Nephron (organoid): ENCODE data around the gene HPSE.

Experiments used
- H3K27ac Mint-ChIP-seq, 3 experiments: 2 replicates each; pipeline ENCODE4 v1.8.0; 2020; ENCODE audit warnings: mixed read lengths in 3 of 3, mild to moderate bottlenecking in 2 of 3, moderate library complexity in 1 of 3
- H3K27me3 Mint-ChIP-seq: 2 replicates; pipeline ENCODE4 v1.8.0; 2021; ENCODE audit warnings: low read depth, mild to moderate bottlenecking, moderate library complexity, mixed read lengths
- H3K36me3 Mint-ChIP-seq: 2 replicates; pipeline ENCODE4 v1.8.0; 2020; ENCODE audit warnings: low read depth, mixed read lengths
- H3K4me1 Mint-ChIP-seq: 2 replicates; pipeline ENCODE4 v1.8.0; 2020; ENCODE audit warnings: mixed read lengths
- H3K4me3 Mint-ChIP-seq, 3 experiments: 2 replicates each; pipeline ENCODE4 v1.8.0; 2020; ENCODE audit warnings: mild to moderate bottlenecking in 3 of 3, mixed read lengths in 3 of 3, moderate library complexity in 2 of 3
- H3K9me3 Mint-ChIP-seq: 2 replicates; pipeline ENCODE4 v1.8.0; 2020; ENCODE audit warnings: mixed read lengths
- CTCF ChIP-seq, 3 experiments: fragments of 200-600 bp; sonication (generic); IDR thresholded peaks; one replicate each; pipeline ENCODE4 v1.5.0; 2021; ENCODE audit warnings: antibody characterized with exemption in 3 of 3; ENCODE audit not compliant: unreplicated experiment in 3 of 3

HPSE gene

GRCh38 chr4:83272900-83273299, 61.7 kb downstream of the HPSE start:
- Mint-ChIP-seq H3K27me3 (no peaks in the 10 kb centered on the region), H3K4me1 (no peaks in the 10 kb centered on the region), H3K36me3 (peaks cover 42% of the 10 kb centered on the region), H3K4me3 (no peak overlapping the region), H3K9me3 (no peaks in the 10 kb centered on the region), H3K27ac (no peak overlapping the region)
- no peak for TF ChIP-seq CTCF (IDR thresholded peaks at IDR 0.05; ENCODE audit: unreplicated experiment in 3 of 3)

- Mint-ChIP-seq H3K27ac (no peak overlapping the region), H3K4me3 (no peak overlapping the region)
Observed at GRCh38 chr4:83269256-83269655, 65.4 kb downstream of the HPSE start.

GRCh38 chr4:83268491-83268890, 66.2 kb downstream of the HPSE start:
- Mint-ChIP-seq H3K27me3 (no peaks in the 10 kb centered on the region), H3K4me3 (no peak overlapping the region), H3K36me3 (peaks cover 32% of the 10 kb centered on the region), H3K4me1 (no peaks in the 10 kb centered on the region), H3K27ac (no peak overlapping the region), H3K9me3 (no peaks in the 10 kb centered on the region)
- no peak for TF ChIP-seq CTCF (IDR thresholded peaks at IDR 0.05; ENCODE audit: unreplicated experiment in 3 of 3)

More at GRCh38 chr4:83269256-83269655, 65.4 kb downstream of the HPSE start:
- no peak for TF ChIP-seq CTCF (IDR thresholded peaks at IDR 0.05; ENCODE audit: unreplicated experiment in 3 of 3)
- Mint-ChIP-seq H3K27me3 (no peaks in the 10 kb centered on the region), H3K9me3 (no peaks in the 10 kb centered on the region), H3K4me1 (no peaks in the 10 kb centered on the region), H3K36me3 (peaks cover 32% of the 10 kb centered on the region)

GRCh38 chr4:83267830-83268475, 66.7 kb downstream of the HPSE start:
- Mint-ChIP-seq H3K4me1 (no peaks in the 10 kb centered on the region), H3K27me3 (no peaks in the 10 kb centered on the region), H3K9me3 (no peaks in the 10 kb centered on the region), H3K36me3 (peaks cover 37% of the 10 kb centered on the region), H3K27ac (no peak overlapping the region), H3K4me3 (no peak overlapping the region)
- TF ChIP-seq CTCF (IDR thresholded peaks at IDR 0.05; ENCODE audit: unreplicated experiment in 3 of 3) = no peak

GRCh38 chr4:83267121-83267829, 67.4 kb downstream of the HPSE start:
- H3K27ac Mint-ChIP-seq = no peak overlapping the region
- H3K27me3 Mint-ChIP-seq = no peaks in the 10 kb centered on the region
- H3K4me3 Mint-ChIP-seq = no peak overlapping the region
- TF ChIP-seq CTCF (IDR thresholded peaks at IDR 0.05; ENCODE audit: unreplicated experiment in 3 of 3) = no peak
- no peaks in the 10 kb centered on the region for H3K9me3 Mint-ChIP-seq
- H3K36me3 Mint-ChIP-seq = peaks cover 40% of the 10 kb centered on the region
- no peaks in the 10 kb centered on the region for H3K4me1 Mint-ChIP-seq

- Mint-ChIP-seq H3K27ac (no peak overlapping the region), H3K27me3 (no peaks in the 10 kb centered on the region), H3K36me3 (peaks cover 36% of the 10 kb centered on the region), H3K9me3 (no peaks in the 10 kb centered on the region), H3K4me3 (no peak overlapping the region), H3K4me1 (no peaks in the 10 kb centered on the region)
- no peak for TF ChIP-seq CTCF (IDR thresholded peaks at IDR 0.05; ENCODE audit: unreplicated experiment in 3 of 3)
Observed at GRCh38 chr4:83266689-83267088, 68.0 kb downstream of the HPSE start.
